ENCODE results near the gene TARM1.

Gene TARM1

GRCh38 chr19:54081032-54081431 is at the start of gene TARM1:
Gene TARM1, minus strand, starts transcription at chr19:54081365. Its CDS starts 25 bp downstream, at chr19:54081340.
- DNase-seq (ENCODE audit: extremely low spot score, insufficient read length, low read depth) (no peak), FAIRE-seq (no peak)

GRCh38 chr19:54129617-54129996 is 48.4 kb upstream of the TARM1 start:
- FAIRE-seq = no peak
- no peak for DNase-seq (ENCODE audit: extremely low spot score, insufficient read length, low read depth)

DNA sequence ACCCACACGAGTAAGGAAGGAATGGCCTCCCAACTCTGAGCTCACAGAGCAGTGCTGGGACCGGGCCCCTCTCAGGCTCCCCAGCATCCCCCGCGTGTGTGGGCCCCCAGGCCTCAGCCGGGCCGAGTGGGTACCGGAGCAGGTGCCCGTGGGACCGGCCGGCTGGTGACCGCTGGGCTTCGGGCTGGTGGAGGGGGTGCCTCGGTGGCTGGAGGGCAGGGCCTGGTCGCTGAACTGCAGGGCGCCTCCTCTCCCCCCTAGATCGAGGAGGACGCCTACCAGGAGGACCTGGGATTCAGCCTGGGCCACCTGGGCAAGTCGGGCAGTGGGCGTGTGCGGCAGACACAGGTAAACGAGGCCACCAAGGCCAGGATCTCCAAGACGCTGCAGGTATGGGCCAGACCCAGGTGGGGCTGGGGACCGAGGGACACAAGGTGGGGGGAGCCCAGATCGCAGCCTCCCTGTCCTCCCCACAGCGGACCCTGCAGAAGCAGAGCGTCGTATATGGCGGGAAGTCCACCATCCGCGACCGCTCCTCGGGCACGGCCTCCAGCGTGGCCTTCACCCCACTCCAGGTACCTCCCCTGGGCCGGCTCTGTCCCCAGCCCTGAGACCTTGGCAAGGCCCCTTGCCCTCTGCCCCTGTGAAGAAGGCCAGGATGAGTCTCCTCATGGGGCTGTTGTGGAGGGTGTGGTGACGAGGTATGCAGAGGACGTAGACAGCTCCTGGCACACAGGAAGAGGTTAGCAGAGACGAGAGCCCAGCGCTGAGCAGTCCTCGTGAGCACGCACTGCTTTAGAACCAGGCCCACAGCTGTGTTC is 47.8 kb upstream of the TARM1 start:
- DNase-seq (ENCODE audit: extremely low spot score, insufficient read length, low read depth) (no peak), FAIRE-seq (no peak)

DNA sequence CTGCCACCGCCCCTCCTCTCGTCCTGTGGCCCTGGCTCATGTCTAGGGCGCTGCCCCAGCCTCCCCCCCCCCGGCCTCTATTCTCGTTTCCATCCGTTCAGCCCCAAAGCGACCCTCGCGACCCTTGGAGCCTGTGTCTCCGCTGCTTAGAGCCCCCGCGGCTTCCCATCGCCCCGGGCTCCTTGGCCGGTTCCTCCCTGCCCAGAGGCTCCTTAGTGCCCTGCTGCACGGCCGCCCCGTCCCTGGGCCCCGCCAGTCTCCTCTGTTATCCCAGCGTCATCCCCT is 47.2 kb upstream of the TARM1 start:
- FAIRE-seq = no peak

GRCh38 chr19:54127688-54128440 is 46.7 kb upstream of the TARM1 start:
- no peak for DNase-seq (ENCODE audit: extremely low spot score, insufficient read length, low read depth)
- no peak for FAIRE-seq

More for the DNA sequence above, 47.2 kb upstream of the TARM1 start:
- DNase-seq (ENCODE audit: extremely low spot score, insufficient read length, low read depth) = no peak

- DNase-seq (ENCODE audit: extremely low spot score, insufficient read length, low read depth) (no peak), FAIRE-seq (no peak)
These were observed 44.5 kb upstream of the TARM1 start for GRCh38 chr19:54125713-54126112.

DNA sequence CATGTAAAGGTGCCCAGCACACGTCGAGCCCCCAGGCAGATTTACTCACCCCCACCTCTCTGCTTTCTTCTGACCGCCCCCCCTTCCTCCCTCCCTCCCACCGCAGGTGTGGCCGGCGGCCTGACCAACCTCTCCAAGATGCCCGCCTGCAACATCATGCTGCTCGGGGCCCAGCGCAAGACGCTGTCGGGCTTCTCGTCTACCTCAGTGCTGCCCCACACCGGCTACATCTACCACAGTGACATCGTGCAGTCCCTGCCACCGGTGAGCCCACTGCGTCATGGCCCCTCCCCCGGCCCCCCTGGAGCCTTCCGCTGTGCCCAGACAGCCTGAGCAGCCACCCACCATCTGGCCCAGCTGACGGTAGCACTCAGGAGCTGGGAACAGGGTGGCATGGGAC is 43.2 kb upstream of the TARM1 start:
- no peak for DNase-seq (ENCODE audit: extremely low spot score, insufficient read length, low read depth)
- FAIRE-seq = no peak

GRCh38 chr19:54123682-54124081 is 42.5 kb upstream of the TARM1 start:
- FAIRE-seq = no peak
- DNase-seq (ENCODE audit: extremely low spot score, insufficient read length, low read depth) = no peak

DNA sequence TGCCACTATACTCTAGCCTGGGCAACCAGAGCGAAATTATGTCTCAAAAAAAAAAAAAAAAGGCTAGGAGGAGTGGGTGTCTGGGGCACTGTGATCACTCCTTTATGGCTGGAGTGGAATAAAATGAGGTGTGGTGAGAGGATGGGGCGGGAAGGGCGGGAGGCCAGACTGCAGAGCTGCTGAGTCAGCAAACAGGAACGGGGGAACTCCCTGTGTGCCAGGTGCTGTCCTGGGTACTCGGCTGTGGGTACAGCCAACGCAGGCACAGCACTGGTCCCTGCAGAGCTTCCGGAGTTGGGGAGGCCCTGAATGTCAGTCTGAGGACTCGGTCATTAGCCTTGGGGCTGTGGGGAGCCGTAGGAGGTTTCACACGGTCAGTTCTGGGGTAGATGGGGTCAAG is 40.1 kb upstream of the TARM1 start:
- FAIRE-seq = no peak
- no peak for DNase-seq (ENCODE audit: extremely low spot score, insufficient read length, low read depth)

GRCh38 chr19:54115109-54116063 is 34.2 kb upstream of the TARM1 start, which contains the start of the genes PRPF31 and TFPT:
Gene PRPF31, plus strand, starts transcription at chr19:54115754. Its CDS starts 2,525 bp downstream, at chr19:54118279.
Gene TFPT, minus strand, starts transcription at chr19:54115657. Its CDS starts 388 bp downstream, at chr19:54115269.
- FAIRE-seq = peak; percentile 99

GRCh38 chr19:54114340-54115108 is 33.4 kb upstream of the TARM1 start:
- no peak for FAIRE-seq

More at GRCh38 chr19:54115109-54116063, 34.2 kb upstream of the TARM1 start, which contains the start of the genes PRPF31 and TFPT:
- DNase-seq (ENCODE audit: extremely low spot score, insufficient read length, low read depth) = peak; percentile 93

DNA sequence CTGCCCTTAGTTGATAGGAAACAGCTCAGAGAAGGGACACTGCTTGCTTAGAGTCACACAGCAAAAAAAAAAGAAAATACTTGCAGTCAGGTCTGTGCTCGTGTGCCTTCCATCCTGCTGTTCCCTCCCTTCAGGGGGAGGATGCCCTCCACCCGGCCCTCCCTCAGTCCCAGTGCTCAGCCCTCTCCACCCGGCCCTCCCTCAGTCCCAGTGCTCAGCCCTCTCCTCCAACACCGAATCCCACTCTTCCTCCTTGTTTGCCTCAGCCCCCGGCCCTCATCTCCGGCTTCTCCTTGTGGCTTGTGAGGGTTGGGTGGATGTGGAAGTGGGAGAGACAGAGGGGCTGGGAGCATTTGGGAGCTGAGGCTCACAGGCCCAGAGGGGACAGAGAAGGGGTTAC is 28.5 kb upstream of the TARM1 start:
- no peak for FAIRE-seq
- no peak for DNase-seq (ENCODE audit: extremely low spot score, insufficient read length, low read depth)

More at GRCh38 chr19:54114340-54115108, 33.4 kb upstream of the TARM1 start:
- peak; percentile 43 for DNase-seq (ENCODE audit: extremely low spot score, insufficient read length, low read depth)

DNA sequence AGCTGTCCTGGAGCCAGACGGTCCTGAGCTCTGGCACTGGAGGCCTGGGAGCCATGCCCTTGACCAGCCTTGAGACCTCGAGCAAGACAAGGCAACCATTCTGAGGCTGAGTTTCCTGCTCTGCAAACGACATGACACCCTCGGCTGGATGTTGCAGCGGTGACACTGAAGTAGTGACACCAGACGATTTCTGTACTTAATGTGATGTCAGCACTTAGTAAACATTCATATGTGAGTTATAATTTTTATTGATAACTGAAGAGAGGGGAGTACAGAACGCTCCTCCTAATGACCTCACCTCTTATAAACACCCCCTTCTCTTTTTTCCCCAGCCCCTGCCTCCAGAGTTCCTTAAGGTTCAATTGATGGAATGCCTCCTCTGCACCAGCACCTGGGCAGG is 27.3 kb upstream of the TARM1 start:
- no peak for DNase-seq (ENCODE audit: extremely low spot score, insufficient read length, low read depth)
- FAIRE-seq = no peak

GRCh38 chr19:54107876-54108490 is 26.8 kb upstream of the TARM1 start:
- FAIRE-seq = no peak

GRCh38 chr19:54106716-54107115 is 25.6 kb upstream of the TARM1 start:
- no peak for DNase-seq (ENCODE audit: extremely low spot score, insufficient read length, low read depth)
- no peak for FAIRE-seq

More at GRCh38 chr19:54107876-54108490, 26.8 kb upstream of the TARM1 start:
- no peak for DNase-seq (ENCODE audit: extremely low spot score, insufficient read length, low read depth)

GRCh38 chr19:54105796-54106195 is 24.6 kb upstream of the TARM1 start:
- FAIRE-seq (no peak), DNase-seq (ENCODE audit: extremely low spot score, insufficient read length, low read depth) (no peak)

- no peak for DNase-seq (ENCODE audit: extremely low spot score, insufficient read length, low read depth)
- FAIRE-seq = no peak
These were observed 24.0 kb upstream of the TARM1 start for GRCh38 chr19:54104998-54105715.

All from GM18507 (cell line).